Mesodermal cell (in vitro differentiated cells): ENCODE data around the gene ELAC1. TPM values are rescaled to one million over a fixed set of nuclear protein-coding genes. Genes with fewer than 3 reads are reported as not detected.

ENCODE experiments used
- H3K27ac ChIP-seq: 2 replicates; pipeline ENCODE4 v1.7.0; 2013; ENCODE audit warnings: mild to moderate bottlenecking, low read depth, low read length, moderate library complexity; ENCODE audit not compliant: severe bottlenecking
- H3K36me3 ChIP-seq: 2 replicates; pipeline ENCODE4 v1.7.1; 2013; ENCODE audit warnings: mild to moderate bottlenecking, low read length, moderate library complexity; ENCODE audit not compliant: control insufficient read depth, insufficient read depth
- H3K4me1 ChIP-seq: one replicate; pipeline ENCODE4 v1.7.1; 2013; ENCODE audit warnings: mild to moderate bottlenecking, low read length; ENCODE audit not compliant: insufficient read depth, control insufficient read depth, poor library complexity, severe bottlenecking
- H3K4me3 ChIP-seq: 2 replicates; pipeline ENCODE4 v1.7.0; 2013; ENCODE audit warnings: low read length, control low read depth, mild to moderate bottlenecking; ENCODE audit not compliant: insufficient read depth, poor library complexity, severe bottlenecking; ENCODE audit errors: extremely low read depth
- H3K9me3 ChIP-seq: 2 replicates; pipeline ENCODE4 v1.7.1; 2013; ENCODE audit warnings: mild to moderate bottlenecking, low read length, moderate library complexity; ENCODE audit not compliant: control insufficient read depth
- WGBS, 2 experiments: methylation state at CpG; one replicate each; pipeline ENCODE4 v1.1.5; 2013; ENCODE audit warnings: missing lambda C conversion rate in 2 of 2; ENCODE audit not compliant: insufficient coverage in 2 of 2; 5-methylcytosine and 5-hydroxymethylcytosine counted together
- polyA plus RNA-seq, 2 experiments: library from polyadenylated mRNA; stranded (reverse); fragments of 50-300 nt; gene quantifications; one replicate each; pipeline ENCODE4 v1.2.3, GENCODE V29; 2013

The ELAC1 gene, protein sequence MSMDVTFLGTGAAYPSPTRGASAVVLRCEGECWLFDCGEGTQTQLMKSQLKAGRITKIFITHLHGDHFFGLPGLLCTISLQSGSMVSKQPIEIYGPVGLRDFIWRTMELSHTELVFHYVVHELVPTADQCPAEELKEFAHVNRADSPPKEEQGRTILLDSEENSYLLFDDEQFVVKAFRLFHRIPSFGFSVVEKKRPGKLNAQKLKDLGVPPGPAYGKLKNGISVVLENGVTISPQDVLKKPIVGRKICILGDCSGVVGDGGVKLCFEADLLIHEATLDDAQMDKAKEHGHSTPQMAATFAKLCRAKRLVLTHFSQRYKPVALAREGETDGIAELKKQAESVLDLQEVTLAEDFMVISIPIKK
- 5.5 TPM for polyA plus RNA-seq (2013, experiment 1 of 2)
- polyA plus RNA-seq (2013, experiment 2 of 2) = 5.7 TPM

DNA sequence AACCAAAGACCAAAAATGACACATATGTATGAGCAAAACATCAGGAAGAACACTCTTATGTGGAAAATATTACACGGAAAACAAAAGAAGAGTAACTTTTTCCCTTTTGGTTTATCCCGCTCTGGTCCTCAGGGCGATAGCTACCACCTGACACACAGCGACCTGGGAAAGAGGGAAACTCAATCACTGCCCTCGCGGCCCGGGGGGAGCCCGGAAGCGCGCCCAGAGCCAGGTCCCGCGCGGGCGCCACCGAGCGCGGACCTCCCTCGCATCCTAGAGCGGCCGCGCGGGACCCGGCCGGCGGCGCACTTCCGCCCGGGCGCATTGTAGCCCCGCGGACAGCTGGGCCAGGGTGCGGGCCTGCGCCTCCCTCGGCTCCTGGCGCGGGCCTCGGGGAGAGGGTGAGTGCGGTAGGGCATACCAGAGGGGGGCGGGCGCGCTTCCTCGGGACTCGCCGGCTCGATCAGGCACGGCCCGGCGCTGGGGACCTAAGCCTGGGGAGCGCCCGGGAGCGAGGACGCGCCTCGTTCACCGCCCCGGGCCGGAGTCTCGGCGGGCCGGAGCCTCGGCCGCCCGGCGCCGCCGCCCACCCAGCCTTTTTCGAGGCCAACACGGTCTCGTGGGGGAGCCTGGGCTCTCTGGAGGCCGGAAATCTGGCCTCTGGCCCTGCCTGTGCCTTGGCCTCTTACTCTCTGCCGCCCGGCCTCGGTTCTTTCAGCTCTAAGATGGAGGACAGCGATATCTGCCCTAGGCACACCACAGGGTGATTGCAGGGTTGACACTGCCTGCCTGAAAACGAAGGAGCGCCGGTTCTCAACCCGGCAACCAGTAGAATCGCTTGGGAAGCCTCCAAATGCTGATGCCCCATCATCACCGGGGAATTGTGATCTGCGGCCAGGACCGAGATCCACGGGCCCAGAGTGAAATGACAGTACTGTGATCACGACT, at the start of gene ELAC1:
ELAC1 (plus strand) TSS at position 327 of the 948 bp plus-strand sequence. CDS start 6,365 bp downstream, outside the sequence.
- peaks cover 4% of the 10 kb centered on the region for H3K9me3 ChIP-seq
- H3K36me3 ChIP-seq = no peaks in the 10 kb centered on the region
- WGBS, 2 experiments = 0 to 2% methylated on average over 53 to 83 of the region's 84 CpGs
- peak within 1 kb of the TSS; percentile 92 for H3K27ac ChIP-seq
- H3K4me1 ChIP-seq = peaks cover 8% of the 10 kb centered on the region
- H3K4me3 ChIP-seq = peak within 1 kb of the TSS; percentile 77

DNA sequence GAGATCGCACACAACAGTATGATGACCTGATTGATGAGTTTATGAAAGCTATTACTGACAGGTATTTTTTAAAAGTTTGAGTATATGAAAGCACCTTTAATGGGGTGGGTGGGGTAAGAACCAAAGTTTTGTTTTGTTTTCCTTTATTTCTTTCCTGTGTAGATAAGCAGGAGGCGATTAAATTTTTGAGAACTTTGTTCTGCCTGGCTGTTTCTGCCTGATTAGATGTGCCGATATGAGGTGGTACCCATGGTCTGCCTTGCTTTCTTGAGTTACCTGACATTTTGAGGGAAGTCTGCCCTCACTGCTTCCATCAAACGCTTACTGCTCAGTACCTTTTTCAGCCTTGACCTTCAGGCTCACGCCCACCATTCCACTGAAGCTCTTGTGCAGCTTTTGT, 49.7 kb upstream of the ELAC1 start:
- H3K36me3 ChIP-seq = peaks cover 48% of the 10 kb centered on the region
- 96 to 98% methylated on average over 4 of the region's 5 CpGs for WGBS, 2 experiments

DNA sequence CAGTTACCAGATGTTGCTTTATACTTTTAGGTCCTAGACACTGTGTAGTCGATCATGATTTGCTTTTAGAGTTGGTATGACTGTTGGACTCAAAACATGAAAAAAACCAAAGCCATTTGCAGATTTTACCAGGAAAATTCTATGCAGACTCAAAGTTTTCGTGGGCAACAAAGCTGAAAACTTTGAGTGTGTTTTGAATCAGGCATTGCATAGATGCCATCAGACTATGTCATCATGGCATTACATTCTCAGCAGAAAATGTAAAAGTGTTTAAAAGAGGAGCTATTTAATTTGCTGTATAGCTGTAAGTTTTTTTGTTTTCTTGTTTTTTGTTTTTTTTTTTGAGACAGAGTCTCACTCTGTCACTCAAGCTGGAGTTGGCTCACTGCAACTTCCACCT, 43.5 kb upstream of the ELAC1 start:
- Histone ChIP-seq H3K36me3 (peaks cover 72% of the 10 kb centered on the region), H3K9me3 (no peaks in the 10 kb centered on the region), H3K4me1 (no peaks in the 10 kb centered on the region), H3K27ac (no peak overlapping the region), H3K4me3 (no peak overlapping the region)
- 95% methylated on average over 2 of the region's 2 CpGs; no CpG with 5 or more reads in 1 of the 2 experiments for WGBS, 2 experiments

More for the DNA sequence above, 49.7 kb upstream of the ELAC1 start:
- no peak overlapping the region for H3K27ac ChIP-seq
- no peak overlapping the region for H3K4me3 ChIP-seq
- no peaks in the 10 kb centered on the region for H3K4me1 ChIP-seq
- H3K9me3 ChIP-seq = no peaks in the 10 kb centered on the region

DNA sequence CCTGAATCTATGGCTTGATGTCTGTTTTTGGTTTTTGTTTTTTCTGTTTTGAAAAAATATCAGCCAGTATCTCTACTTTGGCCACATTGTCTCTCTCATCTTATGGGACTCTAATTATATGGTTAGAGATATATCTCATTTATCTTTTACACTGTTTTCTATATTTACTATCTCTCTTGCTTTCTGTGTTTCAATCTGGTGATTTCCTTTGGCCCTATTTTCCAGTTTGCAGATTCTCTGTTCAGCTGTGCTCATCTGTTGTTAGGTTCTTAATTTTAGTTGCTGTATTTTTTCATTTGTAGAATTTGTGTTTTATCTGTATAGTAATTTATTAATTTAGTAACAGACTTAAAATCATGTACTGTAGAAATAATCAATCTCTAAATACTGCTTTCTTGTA, 41.3 kb upstream of the ELAC1 start:
- no peak overlapping the region for H3K4me3 ChIP-seq
- peaks cover 58% of the 10 kb centered on the region for H3K36me3 ChIP-seq
- no peaks in the 10 kb centered on the region for H3K9me3 ChIP-seq
- H3K4me1 ChIP-seq = no peaks in the 10 kb centered on the region
- no peak overlapping the region for H3K27ac ChIP-seq

DNA sequence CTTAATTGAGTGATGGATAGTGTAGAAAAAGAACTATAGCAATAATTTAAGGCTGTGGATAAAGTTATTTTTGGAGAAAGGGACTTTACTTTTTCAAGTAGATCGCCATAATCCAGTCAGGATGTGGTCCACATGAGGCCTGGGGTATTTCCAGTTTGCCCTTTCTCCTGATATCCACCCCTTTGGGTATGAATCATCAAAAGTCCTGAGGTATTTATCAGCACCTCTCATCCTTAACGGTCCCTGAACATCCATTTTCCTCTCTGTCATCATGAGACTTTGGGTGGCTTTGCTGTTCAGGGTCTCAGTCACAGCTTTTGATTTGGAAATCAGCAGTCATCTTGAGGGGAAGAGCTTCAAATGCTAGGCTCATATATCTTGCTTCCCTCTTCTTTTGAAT, 39.3 kb upstream of the ELAC1 start:
- Histone ChIP-seq H3K36me3 (peaks cover 44% of the 10 kb centered on the region), H3K4me3 (no peak overlapping the region), H3K4me1 (no peaks in the 10 kb centered on the region), H3K9me3 (no peaks in the 10 kb centered on the region), H3K27ac (no peak overlapping the region)
- 83 to 100% methylated on average over 1 of the region's 2 CpGs for WGBS, 2 experiments

DNA sequence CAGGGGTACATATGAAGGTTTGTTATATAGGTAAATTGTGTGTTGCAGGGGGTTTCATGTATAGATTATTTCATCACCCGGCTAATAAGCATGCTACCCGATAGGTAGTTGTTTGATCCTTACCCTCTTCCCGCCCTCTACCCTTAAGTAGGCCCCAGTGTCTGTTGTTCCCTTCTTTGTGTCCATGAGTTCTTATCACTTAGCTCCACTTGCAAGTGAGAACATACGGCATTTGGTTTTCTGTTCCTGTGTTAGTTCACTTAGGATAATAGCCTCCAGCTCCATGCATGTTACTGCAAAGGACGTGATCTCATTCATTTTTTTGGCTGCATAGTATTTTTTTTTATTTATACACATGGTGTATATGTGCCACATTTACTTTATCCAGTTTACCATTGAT, 34.2 kb upstream of the ELAC1 start:
- no peak overlapping the region for H3K27ac ChIP-seq
- H3K9me3 ChIP-seq = no peaks in the 10 kb centered on the region
- no peak overlapping the region for H3K4me3 ChIP-seq
- 89 to 100% methylated on average over 1 to 4 of the region's 5 CpGs for WGBS, 2 experiments
- no peaks in the 10 kb centered on the region for H3K4me1 ChIP-seq
- peaks cover 8% of the 10 kb centered on the region for H3K36me3 ChIP-seq

DNA sequence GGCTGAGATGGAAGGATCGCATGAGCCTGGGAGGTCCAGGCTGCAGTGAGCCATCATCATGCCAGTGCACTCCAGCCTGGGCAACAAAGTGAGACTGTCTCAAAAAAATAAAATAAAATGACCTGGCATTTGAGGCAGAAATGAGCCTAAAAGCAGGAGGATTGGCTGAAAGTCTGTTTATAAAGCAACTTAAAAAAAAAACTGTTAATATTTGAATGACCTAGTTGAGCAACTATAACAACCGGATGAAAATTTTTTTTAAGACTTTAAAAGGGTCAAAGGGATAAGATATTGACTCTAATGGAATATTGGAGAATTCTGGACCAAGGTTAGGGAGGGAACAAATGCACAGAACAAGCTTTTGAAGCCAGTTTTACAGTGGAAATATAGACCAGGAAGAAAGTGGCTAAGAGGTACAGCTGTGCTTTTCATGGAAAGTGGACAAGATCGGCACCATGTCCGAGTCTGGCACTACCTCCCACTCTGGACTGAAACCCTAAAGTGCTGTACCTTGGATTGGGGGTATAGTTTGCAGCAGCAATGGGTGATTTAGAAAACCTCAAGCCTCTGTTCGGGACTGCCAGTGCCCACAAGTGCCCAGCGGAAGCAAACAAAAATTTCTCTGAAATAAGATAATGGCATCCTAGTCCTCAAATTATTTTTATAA, 33.2 kb upstream of the ELAC1 start:
- no peak overlapping the region for H3K4me3 ChIP-seq
- H3K36me3 ChIP-seq = peaks cover 8% of the 10 kb centered on the region
- WGBS, 2 experiments = 88 to 96% methylated on average over 2 to 3 of the region's 6 CpGs
- no peak overlapping the region for H3K27ac ChIP-seq
- no peaks in the 10 kb centered on the region for H3K9me3 ChIP-seq
- no peaks in the 10 kb centered on the region for H3K4me1 ChIP-seq

DNA sequence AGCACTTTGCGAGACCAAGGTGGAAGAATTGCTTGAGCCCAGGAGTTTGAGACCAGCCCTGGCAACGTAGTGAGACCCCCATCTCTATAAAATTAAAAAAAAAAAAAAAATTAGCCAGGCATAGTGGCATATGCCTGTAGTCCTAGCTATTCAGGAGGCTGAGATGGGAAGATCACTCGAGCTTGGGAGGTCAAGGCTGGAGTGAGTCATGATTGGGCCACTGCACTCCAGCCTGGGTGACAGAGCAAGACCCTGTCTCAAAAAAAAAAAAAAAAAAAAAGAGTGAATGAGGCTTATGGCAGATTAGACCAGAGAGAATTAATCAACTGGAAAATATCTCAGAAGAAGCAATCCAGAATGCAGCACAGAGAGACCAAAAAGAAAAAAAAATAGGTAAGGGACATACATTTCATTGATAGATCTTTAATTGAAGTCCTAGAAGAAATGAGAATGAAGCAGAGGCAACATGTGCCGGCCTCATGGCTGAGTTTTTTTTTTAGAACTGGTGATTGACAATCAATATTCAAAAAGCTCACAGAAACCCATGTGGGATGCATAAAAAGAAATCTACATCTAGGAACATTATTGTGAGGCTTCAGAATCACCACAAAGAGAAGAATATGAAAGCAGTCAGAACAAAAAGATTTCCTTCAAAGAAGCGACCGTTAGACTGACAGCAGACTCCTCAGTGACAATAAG, 32.2 kb upstream of the ELAC1 start:
- peaks cover 4% of the 10 kb centered on the region for H3K36me3 ChIP-seq

DNA sequence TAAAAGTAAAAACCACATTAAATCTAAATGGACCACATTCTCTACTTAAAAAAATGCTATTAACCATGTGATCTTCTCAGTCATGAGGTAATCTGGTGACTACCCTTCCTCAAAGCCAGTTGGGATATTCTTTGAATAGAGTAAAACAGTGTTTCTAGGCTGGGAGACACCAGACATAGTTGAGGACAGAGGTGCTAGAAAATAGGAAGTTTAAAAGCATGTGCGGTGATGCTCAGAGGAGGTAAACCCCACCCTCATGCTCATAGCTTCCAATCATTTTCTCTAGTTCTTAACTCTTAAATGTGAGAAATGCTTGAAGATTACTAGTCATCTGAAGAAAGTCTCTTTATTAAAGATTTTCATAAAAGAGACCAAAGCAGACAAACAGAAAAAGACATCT, 30.7 kb upstream of the ELAC1 start:
- no peak overlapping the region for H3K27ac ChIP-seq
- no CpG with 5 or more reads among the region's 1 CpG for WGBS, 2 experiments
- H3K4me3 ChIP-seq = no peak overlapping the region
- no peaks in the 10 kb centered on the region for H3K9me3 ChIP-seq
- no peaks in the 10 kb centered on the region for H3K4me1 ChIP-seq
- peaks cover 6% of the 10 kb centered on the region for H3K36me3 ChIP-seq

More for the DNA sequence above, 32.2 kb upstream of the ELAC1 start:
- 100% methylated on average over 1 of the region's 6 CpGs; no CpG with 5 or more reads in 1 of the 2 experiments for WGBS, 2 experiments
- H3K9me3 ChIP-seq = no peaks in the 10 kb centered on the region
- no peak overlapping the region for H3K27ac ChIP-seq
- no peak overlapping the region for H3K4me3 ChIP-seq
- H3K4me1 ChIP-seq = no peaks in the 10 kb centered on the region

DNA sequence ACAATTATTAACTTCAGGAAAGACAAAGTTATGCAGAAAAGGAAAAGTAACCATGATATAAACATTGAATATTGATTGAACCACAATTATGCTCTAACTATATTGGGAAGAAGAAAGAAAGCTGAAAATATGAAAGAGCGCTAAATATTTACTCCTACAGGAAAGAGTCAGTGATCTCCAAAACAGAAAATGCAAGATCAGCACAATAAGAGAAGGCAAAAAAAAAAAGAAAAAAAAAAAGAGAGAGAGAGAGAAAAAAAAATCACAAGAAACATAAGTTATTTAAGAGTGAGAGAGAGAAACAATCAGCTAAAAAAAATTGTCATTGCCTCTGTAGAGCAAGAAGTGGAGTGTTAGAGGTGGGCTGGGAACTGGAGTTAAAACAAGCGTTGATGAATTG, 28.9 kb upstream of the ELAC1 start:
- Histone ChIP-seq H3K9me3 (no peaks in the 10 kb centered on the region), H3K4me3 (no peak overlapping the region), H3K27ac (no peak overlapping the region), H3K4me1 (no peaks in the 10 kb centered on the region), H3K36me3 (peaks cover 9% of the 10 kb centered on the region)
- 100% methylated on average over 1 of the region's 2 CpGs; no CpG with 5 or more reads in 1 of the 2 experiments for WGBS, 2 experiments
